Measurements from ENCODE around the gene CPA2. TPM values are rescaled to one million over a fixed set of nuclear protein-coding genes. Genes with fewer than 3 reads are reported as not detected.

CPA2 gene
- total and polyA plus RNA-seq, 9 donors = 0.05 to 3.6 (median 0.80) TPM; not detected in 4

DNA sequence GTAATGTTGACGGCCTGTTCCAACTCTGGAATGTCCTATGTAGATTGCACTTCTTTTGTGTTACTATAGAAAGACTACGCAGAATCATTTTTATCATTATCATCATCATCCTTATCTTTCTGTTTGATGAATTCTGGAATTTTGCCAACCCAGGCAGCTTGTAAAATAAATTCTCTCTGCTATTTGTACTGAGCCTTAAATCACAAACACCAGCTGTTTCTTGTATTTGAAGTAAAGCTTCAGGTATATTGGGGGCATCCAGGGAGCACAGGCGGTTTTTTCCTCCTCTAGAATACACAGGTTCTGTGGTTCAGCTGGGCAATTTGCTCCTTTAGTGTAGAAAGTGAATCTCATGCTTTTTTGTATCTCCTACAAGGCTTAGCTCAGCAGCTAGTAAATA is 63.0 kb downstream of the CPA2 start:
- TF ChIP-seq POLR2A (IDR thresholded peaks at IDR 0.05) (no peak), EP300 (IDR thresholded peaks at IDR 0.05) (no peak)
- TF ChIP-seq, protein P1, sequence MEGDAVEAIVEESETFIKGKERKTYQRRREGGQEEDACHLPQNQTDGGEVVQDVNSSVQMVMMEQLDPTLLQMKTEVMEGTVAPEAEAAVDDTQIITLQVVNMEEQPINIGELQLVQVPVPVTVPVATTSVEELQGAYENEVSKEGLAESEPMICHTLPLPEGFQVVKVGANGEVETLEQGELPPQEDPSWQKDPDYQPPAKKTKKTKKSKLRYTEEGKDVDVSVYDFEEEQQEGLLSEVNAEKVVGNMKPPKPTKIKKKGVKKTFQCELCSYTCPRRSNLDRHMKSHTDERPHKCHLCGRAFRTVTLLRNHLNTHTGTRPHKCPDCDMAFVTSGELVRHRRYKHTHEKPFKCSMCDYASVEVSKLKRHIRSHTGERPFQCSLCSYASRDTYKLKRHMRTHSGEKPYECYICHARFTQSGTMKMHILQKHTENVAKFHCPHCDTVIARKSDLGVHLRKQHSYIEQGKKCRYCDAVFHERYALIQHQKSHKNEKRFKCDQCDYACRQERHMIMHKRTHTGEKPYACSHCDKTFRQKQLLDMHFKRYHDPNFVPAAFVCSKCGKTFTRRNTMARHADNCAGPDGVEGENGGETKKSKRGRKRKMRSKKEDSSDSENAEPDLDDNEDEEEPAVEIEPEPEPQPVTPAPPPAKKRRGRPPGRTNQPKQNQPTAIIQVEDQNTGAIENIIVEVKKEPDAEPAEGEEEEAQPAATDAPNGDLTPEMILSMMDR (IDR thresholded peaks at IDR 0.05) = no peak
- intact Hi-C loops (cut with DNase I) = no loop called here
- Histone ChIP-seq H3K36me3 (no peaks in the 10 kb centered on the region), H3K4me1 (ENCODE audit: insufficient read depth) (no peaks in the 10 kb centered on the region), H3K9me3 (no peaks in the 10 kb centered on the region), H3K27ac (no peak overlapping the region), H3K27me3 (no peaks in the 10 kb centered on the region), H3K4me3 (no peak overlapping the region)
- no peak for DNase-seq
- WGBS, 3 donors = 73 to 89% (median 89%) methylated on average over 3 of the region's 3 CpGs

DNA sequence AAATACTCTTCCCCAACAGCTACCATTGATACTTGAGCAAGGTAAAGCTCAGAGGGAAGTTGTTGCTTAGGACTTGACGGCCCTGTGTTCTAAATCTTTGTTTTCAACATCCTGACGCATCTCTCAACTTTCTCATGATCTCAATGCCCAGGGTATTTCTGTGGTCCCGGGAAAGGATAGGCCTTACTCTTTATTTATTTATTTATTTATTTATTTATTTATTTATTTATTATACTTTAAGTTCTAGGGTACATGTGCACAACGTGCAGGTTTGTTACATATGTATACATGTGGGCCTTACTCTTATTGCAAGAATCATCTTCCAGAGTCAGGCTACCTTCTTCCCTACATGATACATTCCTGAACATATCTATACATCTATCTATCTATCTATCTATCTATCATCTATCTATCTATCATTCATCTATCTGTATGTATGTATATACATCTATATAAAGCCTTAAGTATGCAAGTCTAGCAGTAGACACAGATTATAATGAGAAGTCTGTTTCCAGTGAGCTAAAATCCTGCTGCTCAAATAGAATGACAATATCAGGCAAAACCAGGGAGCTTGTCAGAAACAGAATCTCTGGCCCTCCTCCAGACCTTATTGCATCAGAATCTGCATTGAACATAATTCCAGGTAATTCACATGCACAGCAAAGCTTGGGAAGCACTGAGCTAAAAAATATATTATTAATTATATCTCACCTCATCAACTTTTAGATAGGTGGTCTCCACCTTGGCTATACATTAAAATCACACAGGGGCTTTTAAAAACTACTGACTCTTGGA is 65.8 kb downstream of the CPA2 start:
- 91 to 94% (median 92%) methylated on average over 4 of the region's 4 CpGs for WGBS, 3 donors
- no peak for DNase-seq
- no peaks in the 10 kb centered on the region for H3K9me3 ChIP-seq
- no peak overlapping the region for H3K27ac ChIP-seq
- H3K27me3 ChIP-seq = no peaks in the 10 kb centered on the region
- H3K4me3 ChIP-seq = no peak overlapping the region
- no peaks in the 10 kb centered on the region for H3K4me1 ChIP-seq (ENCODE audit: insufficient read depth)
- H3K36me3 ChIP-seq = no peaks in the 10 kb centered on the region
- intact Hi-C loops (cut with DNase I) = no loop called here
- TF ChIP-seq EP300 (IDR thresholded peaks at IDR 0.05) (no peak), POLR2A (IDR thresholded peaks at IDR 0.05) (no peak)
- TF ChIP-seq, protein P1 (IDR thresholded peaks at IDR 0.05) = no peak

- Histone ChIP-seq H3K36me3 (no peaks in the 10 kb centered on the region), H3K9me3 (no peaks in the 10 kb centered on the region), H3K4me1 (ENCODE audit: insufficient read depth) (no peaks in the 10 kb centered on the region), H3K4me3 (no peak overlapping the region), H3K27me3 (no peaks in the 10 kb centered on the region), H3K27ac (no peak overlapping the region)
- TF ChIP-seq EP300 (IDR thresholded peaks at IDR 0.05) = no peak
- TF ChIP-seq POLR2A (IDR thresholded peaks at IDR 0.05) = no peak
- TF ChIP-seq, protein P1 (IDR thresholded peaks at IDR 0.05) = no peak
- WGBS, 3 donors = 65 to 82% (median 67%) methylated on average over 2 of the region's 2 CpGs
- no peak for DNase-seq
- intact Hi-C loops (cut with DNase I) = no loop called here
Measured at GRCh38 chr7:130333832-130334231, 67.2 kb downstream of the CPA2 start.

GRCh38 chr7:130334274-130334673 is 67.6 kb downstream of the CPA2 start:
- 5 to 10% (median 5%) methylated on average over 6 of the region's 6 CpGs for WGBS, 3 donors
- intact Hi-C loops (cut with DNase I) = no loop called here
- no peaks in the 10 kb centered on the region for H3K9me3 ChIP-seq

More at GRCh38 chr7:130334274-130334673, 67.6 kb downstream of the CPA2 start:
- no peaks in the 10 kb centered on the region for H3K4me1 ChIP-seq (ENCODE audit: insufficient read depth)
- DNase-seq = peak in 1 of 5 donors; percentile 28
- H3K27ac ChIP-seq = no peak overlapping the region
- no peaks in the 10 kb centered on the region for H3K27me3 ChIP-seq
- H3K36me3 ChIP-seq = no peaks in the 10 kb centered on the region
- TF ChIP-seq, protein P1 (IDR thresholded peaks at IDR 0.05) = no peak
- TF ChIP-seq POLR2A (IDR thresholded peaks at IDR 0.05) = no peak
- no peak overlapping the region for H3K4me3 ChIP-seq
